NCI-H2081 treated with DMSO at 0.1 percent for 48 hours (cell line): ENCODE measurements around the gene SLC4A7.
A peak's percentile ranks its signal among the peaks of the same experiment; 100 is the strongest.
"Not testable (repeated sequence)": the region's sequence is repeated elsewhere in the genome, so short reads cannot be mapped to it uniquely, and the experiment has no call there.

ENCODE experiments used
- DNase-seq: peaks from one replicate; lab custom pipeline; 2025; lab: John Stamatoyannopoulos, UW

Gene SLC4A7

GRCh38 chr3:27484015-27484844 lies at the start of gene SLC4A7:
Gene SLC4A7, minus strand, starts transcription at chr3:27484384. Its CDS starts 258 bp downstream, at chr3:27484126.
- DNase-seq = peak; percentile 61

- DNase-seq = no peak
These were observed 49.0 kb upstream of the SLC4A7 start for GRCh38 chr3:27533261-27533607.

- no peak for DNase-seq
These were observed 48.5 kb upstream of the SLC4A7 start for GRCh38 chr3:27532426-27533260.

GRCh38 chr3:27531193-27531751 lies 47.1 kb upstream of the SLC4A7 start:
- DNase-seq = not testable (repeated sequence)

- no peak for DNase-seq
These were observed 44.6 kb upstream of the SLC4A7 start for GRCh38 chr3:27528791-27529190.

GRCh38 chr3:27526614-27527315 lies 42.6 kb upstream of the SLC4A7 start:
- DNase-seq = no peak

- DNase-seq = no peak
These were observed 37.7 kb upstream of the SLC4A7 start for GRCh38 chr3:27521872-27522265.

GRCh38 chr3:27521179-27521871 lies 37.1 kb upstream of the SLC4A7 start:
- no peak for DNase-seq

GRCh38 chr3:27511724-27512422 lies 27.7 kb upstream of the SLC4A7 start:
- DNase-seq = no peak

- no peak for DNase-seq
These were observed 25.2 kb upstream of the SLC4A7 start for GRCh38 chr3:27509376-27509775.

- DNase-seq = no peak
These were observed 24.2 kb upstream of the SLC4A7 start for GRCh38 chr3:27508424-27508823.

GRCh38 chr3:27507515-27508266 lies 23.5 kb upstream of the SLC4A7 start:
- no peak for DNase-seq

- DNase-seq = no peak
These were observed 22.9 kb upstream of the SLC4A7 start for GRCh38 chr3:27507111-27507510.

- DNase-seq = no peak
These were observed 20.6 kb upstream of the SLC4A7 start for GRCh38 chr3:27504749-27505148.

GRCh38 chr3:27503526-27503925 lies 19.3 kb upstream of the SLC4A7 start:
- DNase-seq = no peak

GRCh38 chr3:27501759-27502158 lies 17.6 kb upstream of the SLC4A7 start:
- DNase-seq = no peak

- no peak for DNase-seq
These were observed 16.8 kb upstream of the SLC4A7 start for GRCh38 chr3:27500986-27501385.

- DNase-seq = no peak
These were observed 15.9 kb upstream of the SLC4A7 start for GRCh38 chr3:27500035-27500434.

- no peak for DNase-seq
These were observed 10.6 kb upstream of the SLC4A7 start for GRCh38 chr3:27494784-27495183.

GRCh38 chr3:27488821-27489220 lies 4.6 kb upstream of the SLC4A7 start:
- DNase-seq = no peak
